ENCODE data around the gene CC2D2A. TPM values are rescaled to one million over a fixed set of nuclear protein-coding genes. Genes with fewer than 3 reads are reported as not detected.

CC2D2A gene
- 6.7 TPM for total RNA-seq
- long read RNA-seq, partial matches to known transcripts = 1 of 3 reads
- long read RNA-seq, other reads (novel, unspliced or antisense) = 1 of 3 reads

GRCh38 chr4:15469402-15470127 is at the start of gene CC2D2A:
TSS of gene CC2D2A (plus strand) at chr4:15469882. CDS start at chr4:15475933, 6,051 bp downstream.
- intact Hi-C loops (cut with DNase I) = no loop called here
- peak; percentile 91 for ATAC-seq (ENCODE audit: poor library complexity)

DNA sequence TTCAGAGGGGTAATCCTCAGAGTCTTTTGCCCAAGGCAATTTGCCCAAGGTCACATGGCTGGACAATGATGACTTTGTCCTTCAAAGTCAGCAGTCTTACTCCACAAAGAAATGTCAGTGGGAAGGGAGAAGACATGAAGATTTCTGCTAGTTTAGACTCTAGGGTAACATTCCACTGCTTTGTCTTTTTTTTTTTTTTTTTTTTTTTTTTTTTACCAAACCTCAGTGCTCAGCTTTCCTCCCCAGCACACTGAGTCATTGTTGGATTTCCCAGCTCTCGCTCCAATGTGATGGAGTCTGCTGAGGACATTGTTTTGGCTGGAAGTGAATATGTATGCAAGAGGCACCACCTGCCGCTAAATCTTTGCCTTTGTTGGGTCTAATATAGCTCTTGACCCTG is 49.0 kb upstream of the CC2D2A start:
- ATAC-seq (ENCODE audit: poor library complexity) = no peak
- DNase-seq = no peak
- intact Hi-C loops (cut with DNase I) = no loop called here

More at GRCh38 chr4:15469402-15470127, at the start of gene CC2D2A:
- DNase-seq = no peak

DNA sequence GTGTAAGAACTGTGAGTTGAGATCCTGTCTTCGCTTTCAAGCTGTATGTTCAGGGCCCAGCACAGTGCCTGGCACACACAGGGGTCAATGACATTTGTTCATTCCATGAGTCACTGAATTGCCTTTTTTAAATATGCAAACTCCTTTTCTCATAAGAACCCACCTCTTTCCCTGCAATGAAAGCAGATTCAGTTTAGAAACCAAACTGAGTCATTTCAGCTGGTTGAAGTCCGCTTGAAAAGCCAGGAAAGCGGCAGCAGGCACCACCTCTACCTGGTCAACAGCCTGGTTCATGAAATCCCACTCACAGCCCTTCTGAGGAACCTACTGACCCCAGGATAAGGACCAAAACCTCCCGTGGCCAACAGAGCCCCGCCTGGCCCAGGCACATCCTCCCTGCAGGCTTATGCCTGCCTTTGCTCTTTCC is 46.4 kb upstream of the CC2D2A start:
- no peak for DNase-seq
- intact Hi-C loops (cut with DNase I) = no loop called here
- no peak for ATAC-seq (ENCODE audit: poor library complexity)

GRCh38 chr4:15425520-15425919 is 44.2 kb upstream of the CC2D2A start:
- ATAC-seq (ENCODE audit: poor library complexity) = no peak
- DNase-seq = no peak
- intact Hi-C loops (cut with DNase I) = no loop called here

DNA sequence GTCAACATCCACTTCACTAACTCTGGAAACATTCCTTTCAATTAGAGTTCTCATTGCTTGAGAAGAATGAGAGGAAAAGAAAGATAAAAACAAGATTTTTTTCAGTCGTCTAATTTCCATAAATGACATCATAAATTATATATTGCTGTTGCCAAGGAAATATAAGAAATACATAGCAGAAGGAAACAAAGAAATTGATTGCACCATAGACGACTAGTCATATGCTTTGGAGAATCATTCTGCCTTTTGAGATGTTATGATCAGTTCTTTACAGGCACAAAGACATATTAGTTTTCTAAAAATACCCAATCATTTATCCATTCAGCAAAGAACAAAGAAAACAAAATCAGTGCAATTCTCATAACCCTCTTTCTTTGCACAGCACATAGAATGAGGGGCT is 42.5 kb upstream of the CC2D2A start:
- no peak for DNase-seq
- intact Hi-C loops (cut with DNase I) = no loop called here
- ATAC-seq (ENCODE audit: poor library complexity) = no peak

GRCh38 chr4:15427701-15428100 is 42.0 kb upstream of the CC2D2A start, which contains the start of gene C1QTNF7:
TSS of gene C1QTNF7 (plus strand) at chr4:15428033. CDS start at chr4:15435744, 7,711 bp downstream.
- DNase-seq = no peak
- intact Hi-C loops (cut with DNase I) = no loop called here
- ATAC-seq (ENCODE audit: poor library complexity) = peak; percentile 58

DNA sequence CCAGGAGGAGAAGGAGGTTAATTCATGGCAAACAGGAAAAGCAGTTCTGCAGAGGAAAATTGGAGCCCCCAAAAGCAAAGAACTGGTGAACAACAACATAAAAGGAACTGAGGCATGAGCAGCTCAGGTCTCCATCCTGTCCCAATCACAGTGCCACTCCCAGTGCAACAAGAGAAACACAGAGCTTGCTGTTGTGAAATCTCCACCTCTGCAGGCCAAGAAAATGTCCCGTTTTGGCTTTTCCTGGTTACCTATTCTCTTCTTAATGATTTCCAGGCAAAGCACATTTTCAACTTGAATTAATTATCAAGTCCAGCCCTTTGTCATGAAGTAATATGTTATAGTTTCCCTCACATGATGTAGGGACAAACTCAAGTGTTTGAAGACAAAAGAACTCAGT is 41.1 kb upstream of the CC2D2A start:
- intact Hi-C loops (cut with DNase I) = no loop called here
- peak; percentile 74 for ATAC-seq (ENCODE audit: poor library complexity)
- no peak for DNase-seq

- ATAC-seq (ENCODE audit: poor library complexity) (peak; percentile 63), DNase-seq (no peak)
- intact Hi-C loops (cut with DNase I) = no loop called here
Observed at GRCh38 chr4:15434091-15434490, 35.6 kb upstream of the CC2D2A start.

DNA sequence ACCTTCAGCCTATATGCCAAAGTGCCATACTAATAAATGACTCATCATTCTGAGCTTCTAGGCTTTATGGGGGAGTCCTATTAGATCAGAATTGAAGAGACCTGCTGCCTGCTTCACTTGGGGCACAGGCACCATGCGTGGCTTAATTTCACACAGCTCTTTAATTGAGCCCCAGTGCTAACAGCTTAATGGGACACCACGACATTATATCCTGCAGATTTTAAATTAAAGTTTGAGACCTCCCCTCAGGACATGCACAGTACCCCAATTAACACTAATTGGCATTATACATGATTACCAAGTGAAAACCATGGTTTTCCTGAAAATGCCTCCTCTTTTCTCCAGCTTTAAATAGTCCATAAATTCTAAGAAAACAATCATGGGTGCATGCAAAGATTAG is 35.0 kb upstream of the CC2D2A start:
- no peak for ATAC-seq (ENCODE audit: poor library complexity)
- intact Hi-C loops (cut with DNase I) = no loop called here
- DNase-seq = no peak

- DNase-seq (no peak), ATAC-seq (ENCODE audit: poor library complexity) (no peak)
- intact Hi-C loops (cut with DNase I) = no loop called here
Observed at GRCh38 chr4:15436513-15436912, 33.2 kb upstream of the CC2D2A start.

GRCh38 chr4:15438939-15439524 is 30.6 kb upstream of the CC2D2A start:
- intact Hi-C loops (cut with DNase I) = no loop called here
- ATAC-seq (ENCODE audit: poor library complexity) = no peak
- no peak for DNase-seq

- intact Hi-C loops (cut with DNase I) = no loop called here
- DNase-seq (no peak), ATAC-seq (ENCODE audit: poor library complexity) (peak; percentile 55)
Observed at GRCh38 chr4:15443371-15444160, 26.1 kb upstream of the CC2D2A start.

DNA sequence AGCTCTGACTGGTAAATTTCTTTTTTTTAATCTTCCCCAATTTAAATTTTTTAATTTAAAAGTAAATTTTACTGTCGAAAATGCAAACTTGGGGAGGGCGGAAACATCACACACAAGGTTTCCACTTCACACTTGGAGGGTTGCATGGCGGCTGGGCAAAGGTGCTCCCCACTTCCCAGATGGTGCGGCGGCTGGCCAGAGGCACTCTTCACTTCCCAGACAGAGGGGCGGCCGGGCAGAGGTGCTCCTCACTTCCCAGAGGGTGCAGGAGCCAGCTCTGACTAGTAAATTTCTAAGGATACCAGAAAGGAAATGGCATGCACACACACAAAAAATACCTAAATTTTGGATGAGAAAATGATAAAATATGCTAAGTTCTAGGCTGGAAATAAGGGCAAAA is 25.4 kb upstream of the CC2D2A start:
- intact Hi-C loops (cut with DNase I) = no loop called here
- DNase-seq (no peak), ATAC-seq (ENCODE audit: poor library complexity) (no peak)

- DNase-seq = no peak
- intact Hi-C loops (cut with DNase I) = no loop called here
Observed at GRCh38 chr4:15444879-15445547, 24.7 kb upstream of the CC2D2A start.

DNA sequence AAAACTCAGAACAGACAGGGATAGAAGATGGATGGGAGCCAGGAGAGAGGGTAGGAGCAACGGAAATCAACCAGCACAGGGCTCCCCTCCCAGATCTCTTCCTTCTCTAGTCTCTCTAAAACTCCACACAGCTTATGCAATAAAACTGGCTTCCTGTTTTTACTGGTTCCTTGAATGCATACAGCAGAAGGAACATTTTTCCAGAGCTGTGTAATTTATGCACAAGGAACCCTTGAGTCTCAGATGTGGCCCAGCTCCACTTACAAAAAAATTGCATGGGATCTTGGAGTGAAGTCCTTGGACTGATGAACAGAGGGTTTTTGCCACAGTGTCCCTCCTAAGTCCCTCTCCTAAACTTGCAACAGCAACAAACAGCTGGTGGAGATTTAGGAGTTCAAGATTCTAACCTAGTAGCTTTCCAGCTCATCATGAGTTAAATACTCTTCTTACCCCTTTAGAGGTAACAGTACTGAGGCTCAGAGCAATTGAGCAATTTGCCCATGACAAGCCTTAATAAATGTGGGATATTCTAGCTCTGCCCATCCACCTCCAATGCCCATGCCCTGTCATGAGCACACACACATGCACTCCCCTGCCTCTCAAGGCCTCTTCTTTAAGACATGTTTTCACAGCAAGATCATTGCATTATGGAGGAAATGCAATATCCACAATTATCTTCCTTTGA is 18.4 kb upstream of the CC2D2A start:
- intact Hi-C loops (cut with DNase I) = no loop called here
- peak; percentile 72 for ATAC-seq (ENCODE audit: poor library complexity)
- DNase-seq = no peak

More at GRCh38 chr4:15444879-15445547, 24.7 kb upstream of the CC2D2A start:
- ATAC-seq (ENCODE audit: poor library complexity) = no peak

- ATAC-seq (ENCODE audit: poor library complexity) = peak; percentile 70
- intact Hi-C loops (cut with DNase I) = no loop called here
- DNase-seq = no peak
Observed at GRCh38 chr4:15451866-15452765, 17.6 kb upstream of the CC2D2A start.

- intact Hi-C loops (cut with DNase I) = loop anchor here (5.0 kb wide), 1 partner anchor 223 kb away; no protein-coding TSS in a partner anchor
- ATAC-seq (ENCODE audit: poor library complexity) (peak; percentile 57), DNase-seq (peak; percentile 53)
Observed at GRCh38 chr4:15455290-15455689, 14.4 kb upstream of the CC2D2A start.
